Large intestine (tissue), 3 donors: ENCODE results near the gene TYR. TPM values are rescaled to one million over a fixed set of nuclear protein-coding genes. Genes with fewer than 3 reads are reported as not detected.
"Not testable (repeated sequence)": the region's sequence is repeated elsewhere in the genome, so short reads cannot be mapped to it uniquely, and the experiment has no call there.

Experiments used
- DNase-seq, 2 donors: peaks; one replicate each; pipeline versions ENCODE4 v3.0.0 to v3.0.0-alpha.2; 2013
- H3K27ac ChIP-seq: one replicate; pipeline ENCODE4 v1.5.1; 2013; ENCODE audit warnings: low read length
- H3K27me3 ChIP-seq: 2 replicates; pipeline ENCODE4 v1.6.1; 2013; ENCODE audit warnings: low read length; ENCODE audit not compliant: control insufficient read depth, insufficient read depth
- H3K36me3 ChIP-seq: 2 replicates; pipeline ENCODE4 v1.6.1; 2013; ENCODE audit warnings: low read length; ENCODE audit not compliant: control insufficient read depth, insufficient read depth
- H3K4me1 ChIP-seq: one replicate; pipeline ENCODE4 v1.6.1; 2013; ENCODE audit warnings: low read length; ENCODE audit not compliant: control insufficient read depth, insufficient read depth
- H3K4me3 ChIP-seq: one replicate; pipeline ENCODE4 v1.5.1; 2013; ENCODE audit warnings: low read length
- H3K9me3 ChIP-seq: one replicate; pipeline ENCODE4 v1.6.1; 2013; ENCODE audit warnings: mild to moderate bottlenecking, low read depth, low read length, moderate library complexity; ENCODE audit not compliant: control insufficient read depth
- WGBS: methylation state at CpG from one replicate; pipeline ENCODE4 v1.1.5; 2013; ENCODE audit warnings: low lambda C conversion rate; ENCODE audit not compliant: insufficient coverage; 5-methylcytosine and 5-hydroxymethylcytosine counted together
- polyA plus RNA-seq: library from polyadenylated mRNA; unstranded; fragments of 120-200 nt; gene quantifications from one replicate; pipeline ENCODE4 v1.2.1, GENCODE V29; 2013

Gene TYR
- polyA plus RNA-seq, 1 donor = not detected

- DNase-seq = no peak
- no peaks in the 10 kb centered on the region for H3K9me3 ChIP-seq
- 88% methylated on average over 3 of the region's 3 CpGs for WGBS
- H3K36me3 ChIP-seq = no peaks in the 10 kb centered on the region
- H3K4me1 ChIP-seq = no peaks in the 10 kb centered on the region
- no peak overlapping the region for H3K4me3 ChIP-seq
- no peak overlapping the region for H3K27ac ChIP-seq
- no peaks in the 10 kb centered on the region for H3K27me3 ChIP-seq
Measured at GRCh38 chr11:89184021-89184420, 6.3 kb downstream of the TYR start.

- WGBS = 86% methylated on average over 1 of the region's 2 CpGs
- Histone ChIP-seq H3K27me3 (no peaks in the 10 kb centered on the region), H3K9me3 (no peaks in the 10 kb centered on the region), H3K36me3 (no peaks in the 10 kb centered on the region), H3K4me3 (no peak overlapping the region), H3K4me1 (no peaks in the 10 kb centered on the region), H3K27ac (no peak overlapping the region)
- no peak for DNase-seq
Measured at GRCh38 chr11:89189776-89190175, 12.1 kb downstream of the TYR start.

- Histone ChIP-seq H3K4me3 (no peak overlapping the region), H3K4me1 (no peaks in the 10 kb centered on the region), H3K9me3 (no peaks in the 10 kb centered on the region), H3K36me3 (no peaks in the 10 kb centered on the region), H3K27me3 (no peaks in the 10 kb centered on the region), H3K27ac (no peak overlapping the region)
- WGBS = no CpG with 5 or more reads among the region's 1 CpG
- DNase-seq = no peak
Measured at GRCh38 chr11:89201138-89201537, 23.5 kb downstream of the TYR start.

GRCh38 chr11:89203814-89204213, 26.1 kb downstream of the TYR start:
- H3K36me3 ChIP-seq = no peaks in the 10 kb centered on the region
- no peak for DNase-seq
- H3K4me1 ChIP-seq = no peaks in the 10 kb centered on the region
- no peak overlapping the region for H3K4me3 ChIP-seq
- H3K9me3 ChIP-seq = no peaks in the 10 kb centered on the region
- H3K27me3 ChIP-seq = no peaks in the 10 kb centered on the region
- no peak overlapping the region for H3K27ac ChIP-seq

- no peaks in the 10 kb centered on the region for H3K36me3 ChIP-seq
- H3K9me3 ChIP-seq = no peaks in the 10 kb centered on the region
- no peak overlapping the region for H3K4me3 ChIP-seq
- no peak for DNase-seq
- H3K4me1 ChIP-seq = no peaks in the 10 kb centered on the region
- no peak overlapping the region for H3K27ac ChIP-seq
- no peaks in the 10 kb centered on the region for H3K27me3 ChIP-seq
Measured at GRCh38 chr11:89205378-89205777, 27.7 kb downstream of the TYR start.

- 85% methylated on average over 2 of the region's 8 CpGs for WGBS
- Histone ChIP-seq H3K4me1 (no peaks in the 10 kb centered on the region), H3K4me3 (no peak overlapping the region), H3K27me3 (no peaks in the 10 kb centered on the region), H3K36me3 (no peaks in the 10 kb centered on the region), H3K9me3 (no peaks in the 10 kb centered on the region), H3K27ac (no peak overlapping the region)
- no peak for DNase-seq
Measured at GRCh38 chr11:89220684-89221339, 43.1 kb downstream of the TYR start.

GRCh38 chr11:89235083-89235482, 57.4 kb downstream of the TYR start:
- no peaks in the 10 kb centered on the region for H3K36me3 ChIP-seq
- DNase-seq = no peak
- no peak overlapping the region for H3K4me3 ChIP-seq
- H3K9me3 ChIP-seq = no peaks in the 10 kb centered on the region
- no peaks in the 10 kb centered on the region for H3K4me1 ChIP-seq
- WGBS = no CpG with 5 or more reads among the region's 1 CpG
- no peak overlapping the region for H3K27ac ChIP-seq
- no peaks in the 10 kb centered on the region for H3K27me3 ChIP-seq

- H3K27me3 ChIP-seq = no peaks in the 10 kb centered on the region
- H3K4me3 ChIP-seq = no peak overlapping the region
- no peak for DNase-seq
- no peaks in the 10 kb centered on the region for H3K4me1 ChIP-seq
- no peaks in the 10 kb centered on the region for H3K36me3 ChIP-seq
- no peak overlapping the region for H3K27ac ChIP-seq
- WGBS = no CpG with 5 or more reads among the region's 5 CpGs
- no peaks in the 10 kb centered on the region for H3K9me3 ChIP-seq
Measured at GRCh38 chr11:89235976-89236375, 58.3 kb downstream of the TYR start.

GRCh38 chr11:89247007-89247406, 69.3 kb downstream of the TYR start:
- H3K4me3 ChIP-seq, H3K9me3 ChIP-seq, DNase-seq, H3K4me1 ChIP-seq, H3K27me3 ChIP-seq, H3K36me3 ChIP-seq, H3K27ac ChIP-seq: not testable (repeated sequence)
- WGBS = 100% methylated on average over 1 of the region's 4 CpGs

- 100% methylated on average over 1 of the region's 2 CpGs for WGBS
- Histone ChIP-seq H3K27me3 (no peaks in the 10 kb centered on the region), H3K9me3 (no peaks in the 10 kb centered on the region), H3K4me3 (no peak overlapping the region), H3K4me1 (no peaks in the 10 kb centered on the region), H3K36me3 (no peaks in the 10 kb centered on the region), H3K27ac (no peak overlapping the region)
- no peak for DNase-seq
Measured at GRCh38 chr11:89249196-89249595, 71.5 kb downstream of the TYR start.

GRCh38 chr11:89261483-89261882, 83.8 kb downstream of the TYR start:
- WGBS = no CpG with 5 or more reads among the region's 1 CpG

More at GRCh38 chr11:89261483-89261882, 83.8 kb downstream of the TYR start:
- H3K36me3 ChIP-seq, H3K4me3 ChIP-seq, H3K4me1 ChIP-seq, H3K27ac ChIP-seq, DNase-seq, H3K9me3 ChIP-seq, H3K27me3 ChIP-seq: not testable (repeated sequence)
